Stimulated activated naive CD8-positive, alpha-beta T cell treated with anti-CD3 and anti-CD28 coated beads, Interleukin-15, amount 100 ng/mL, for 72 hours (primary cell): ENCODE measurements around the gene NRG3.

Experiments used
- ATAC-seq: fragments of 150-1000 bp; cut with Tn5 transposase; 2 replicates; pipeline ENCODE4 v1.10.0; 2021; ENCODE audit warnings: mild to moderate bottlenecking, moderate library complexity
- DNase-seq, 2 donors: peaks; one replicate each; pipeline ENCODE4 v3.0.0; 2021 to 2022
- H3K27ac Mint-ChIP-seq, 2 donors: one replicate each; pipeline ENCODE4 v1.8.0; 2022; ENCODE audit warnings: mild to moderate bottlenecking in 2 of 2, mixed read lengths in 2 of 2, moderate library complexity in 2 of 2
- H3K27me3 Mint-ChIP-seq: one replicate; pipeline ENCODE4 v1.8.0; 2022; ENCODE audit warnings: mixed read lengths
- H3K4me1 Mint-ChIP-seq: one replicate; pipeline ENCODE4 v1.8.0; 2022; ENCODE audit warnings: mild to moderate bottlenecking, mixed read lengths
- H3K4me3 Mint-ChIP-seq, 2 donors: one replicate each; pipeline ENCODE4 v1.8.0; 2022; ENCODE audit warnings: mild to moderate bottlenecking in 2 of 2, mixed read lengths in 2 of 2, moderate library complexity in 1 of 2
- H3K9me3 Mint-ChIP-seq, 2 donors: one replicate each; pipeline ENCODE4 v1.8.0; 2022; ENCODE audit warnings: mixed read lengths in 2 of 2

NRG3 gene

GRCh38 chr10:82277591-82277990 lies 402.6 kb downstream of the NRG3 start:
- no peaks in the 10 kb centered on the region for H3K9me3 Mint-ChIP-seq
- no peak for ATAC-seq

GRCh38 chr10:82278401-82279182 lies 403.6 kb downstream of the NRG3 start:
- Mint-ChIP-seq H3K27me3 (no peaks in the 10 kb centered on the region), H3K4me1 (no peaks in the 10 kb centered on the region), H3K27ac (no peak overlapping the region), H3K9me3 (no peaks in the 10 kb centered on the region), H3K4me3 (no peak overlapping the region)
- DNase-seq = no peak
- no peak for ATAC-seq

More at GRCh38 chr10:82277591-82277990, 402.6 kb downstream of the NRG3 start:
- Mint-ChIP-seq H3K27ac (no peak overlapping the region), H3K4me3 (no peak overlapping the region), H3K4me1 (no peaks in the 10 kb centered on the region), H3K27me3 (no peaks in the 10 kb centered on the region)
- DNase-seq = no peak

- DNase-seq (no peak), ATAC-seq (no peak)
- no peak overlapping the region for H3K27ac Mint-ChIP-seq
- H3K4me3 Mint-ChIP-seq = no peak overlapping the region
- no peaks in the 10 kb centered on the region for H3K4me1 Mint-ChIP-seq
- H3K9me3 Mint-ChIP-seq = no peaks in the 10 kb centered on the region
- no peaks in the 10 kb centered on the region for H3K27me3 Mint-ChIP-seq
These were observed 407.9 kb downstream of the NRG3 start for GRCh38 chr10:82282782-82283456.

- Mint-ChIP-seq H3K27ac (no peak overlapping the region), H3K9me3 (no peaks in the 10 kb centered on the region), H3K4me1 (no peaks in the 10 kb centered on the region), H3K27me3 (no peaks in the 10 kb centered on the region), H3K4me3 (no peak overlapping the region)
- DNase-seq (no peak), ATAC-seq (no peak)
These were observed 409.2 kb downstream of the NRG3 start for GRCh38 chr10:82284180-82284579.

GRCh38 chr10:82288461-82288881 lies 413.5 kb downstream of the NRG3 start:
- Mint-ChIP-seq H3K27ac (no peak overlapping the region), H3K9me3 (peaks cover 0 to 5% of the 10 kb centered on the region in 2 donors), H3K27me3 (no peaks in the 10 kb centered on the region), H3K4me3 (no peak overlapping the region), H3K4me1 (no peaks in the 10 kb centered on the region)
- DNase-seq = no peak
- ATAC-seq = no peak

- Mint-ChIP-seq H3K27ac (no peak overlapping the region), H3K4me1 (no peaks in the 10 kb centered on the region), H3K9me3 (peaks cover 0 to 5% of the 10 kb centered on the region in 2 donors), H3K4me3 (no peak overlapping the region), H3K27me3 (no peaks in the 10 kb centered on the region)
- no peak for DNase-seq
- no peak for ATAC-seq
These were observed 415.0 kb downstream of the NRG3 start for GRCh38 chr10:82289945-82290344.

- Mint-ChIP-seq H3K27ac (no peak overlapping the region), H3K4me1 (no peaks in the 10 kb centered on the region), H3K4me3 (no peak overlapping the region), H3K9me3 (peaks cover 10 to 14% of the 10 kb centered on the region in 2 donors), H3K27me3 (no peaks in the 10 kb centered on the region)
- no peak for DNase-seq
- ATAC-seq = no peak
These were observed 419.9 kb downstream of the NRG3 start for GRCh38 chr10:82294874-82295378.

- Mint-ChIP-seq H3K27me3 (no peaks in the 10 kb centered on the region), H3K27ac (peak overlapping the region in 1 of 2 donors; percentile 71), H3K4me1 (no peaks in the 10 kb centered on the region), H3K4me3 (no peak overlapping the region), H3K9me3 (peaks cover 0 to 18% of the 10 kb centered on the region in 2 donors)
- no peak for DNase-seq
- no peak for ATAC-seq
These were observed 433.6 kb downstream of the NRG3 start for GRCh38 chr10:82308641-82309040.

- peaks cover 0 to 18% of the 10 kb centered on the region in 2 donors for H3K9me3 Mint-ChIP-seq
- H3K4me1 Mint-ChIP-seq = no peaks in the 10 kb centered on the region
- DNase-seq (no peak), ATAC-seq (no peak)
- no peak overlapping the region for H3K4me3 Mint-ChIP-seq
- no peak overlapping the region for H3K27ac Mint-ChIP-seq
- H3K27me3 Mint-ChIP-seq = no peaks in the 10 kb centered on the region
These were observed 435.8 kb downstream of the NRG3 start for GRCh38 chr10:82310839-82311238.

GRCh38 chr10:82313401-82313800 lies 438.4 kb downstream of the NRG3 start:
- no peak for DNase-seq
- Mint-ChIP-seq H3K4me1 (no peaks in the 10 kb centered on the region), H3K4me3 (no peak overlapping the region), H3K27me3 (no peaks in the 10 kb centered on the region), H3K9me3 (peaks cover 5 to 24% of the 10 kb centered on the region in 2 donors), H3K27ac (no peak overlapping the region)
- no peak for ATAC-seq

- Mint-ChIP-seq H3K4me1 (no peaks in the 10 kb centered on the region), H3K27me3 (no peaks in the 10 kb centered on the region), H3K9me3 (peaks cover 5 to 12% of the 10 kb centered on the region in 2 donors), H3K4me3 (no peak overlapping the region), H3K27ac (no peak overlapping the region)
- ATAC-seq (no peak), DNase-seq (no peak)
These were observed 443.5 kb downstream of the NRG3 start for GRCh38 chr10:82318534-82318933.

- peaks cover 5 to 12% of the 10 kb centered on the region in 2 donors for H3K9me3 Mint-ChIP-seq
- no peak for ATAC-seq
- H3K4me1 Mint-ChIP-seq = no peaks in the 10 kb centered on the region
- DNase-seq = no peak
- H3K27me3 Mint-ChIP-seq = no peaks in the 10 kb centered on the region
- no peak overlapping the region for H3K4me3 Mint-ChIP-seq
- no peak overlapping the region for H3K27ac Mint-ChIP-seq
These were observed 444.1 kb downstream of the NRG3 start for GRCh38 chr10:82319074-82319473.

GRCh38 chr10:82319562-82319961 lies 444.6 kb downstream of the NRG3 start:
- Mint-ChIP-seq H3K4me3 (no peak overlapping the region), H3K4me1 (no peaks in the 10 kb centered on the region), H3K27ac (no peak overlapping the region), H3K27me3 (no peaks in the 10 kb centered on the region), H3K9me3 (peaks cover 5 to 12% of the 10 kb centered on the region in 2 donors)
- DNase-seq (no peak), ATAC-seq (no peak)

- no peak for DNase-seq
- Mint-ChIP-seq H3K9me3 (peaks cover 5 to 18% of the 10 kb centered on the region in 2 donors), H3K4me1 (no peaks in the 10 kb centered on the region), H3K27ac (no peak overlapping the region), H3K4me3 (no peak overlapping the region), H3K27me3 (no peaks in the 10 kb centered on the region)
- ATAC-seq = no peak
These were observed 446.7 kb downstream of the NRG3 start for GRCh38 chr10:82321724-82322123.

GRCh38 chr10:82331716-82332115 lies 456.7 kb downstream of the NRG3 start:
- Mint-ChIP-seq H3K4me1 (no peaks in the 10 kb centered on the region), H3K27me3 (no peaks in the 10 kb centered on the region), H3K27ac (no peak overlapping the region), H3K4me3 (no peak overlapping the region), H3K9me3 (peaks cover 4 to 7% of the 10 kb centered on the region in 2 donors)
- DNase-seq = no peak
- ATAC-seq = no peak

- ATAC-seq = no peak
- H3K9me3 Mint-ChIP-seq = peaks cover 4 to 24% of the 10 kb centered on the region in 2 donors
- no peak overlapping the region for H3K27ac Mint-ChIP-seq
- no peak overlapping the region for H3K4me3 Mint-ChIP-seq
- no peaks in the 10 kb centered on the region for H3K4me1 Mint-ChIP-seq
- H3K27me3 Mint-ChIP-seq = no peaks in the 10 kb centered on the region
- no peak for DNase-seq
These were observed 460.8 kb downstream of the NRG3 start for GRCh38 chr10:82335831-82336230.
